ENCODE results near the gene SLC16A3. TPM values are rescaled to one million over a fixed set of nuclear protein-coding genes. Genes with fewer than 3 reads are reported as not detected.

SLC16A3 gene
- total and polyA plus RNA-seq, 9 of the 15 experiments (the other 6 are each of a cell fraction or from before 2014, with no cell fraction given), result 0.11 to 5.4 (median 1.2) TPM; not detected in 2

GRCh38 chr17:82212331-82213250, 16.3 kb upstream of the SLC16A3 start, which contains the start of gene CCDC57 (continued):
- TF ChIP-seq MGA (IDR thresholded peaks at IDR 0.05), result no peak
- TF ChIP-seq MAZ (CRISPR knock-in tag; conservative IDR thresholded peaks at IDR 0.05 in 1 of 2, IDR thresholded peaks at IDR 0.05 in 1 of 2), result peak; percentile 88 to 98
- 0 out of 2 replicates have a peak, but pooled peaks have one; percentile 39 for TF ChIP-seq ZNF583 (CRISPR knock-in tag; IDR thresholded peaks at IDR 0.05)
- peak; percentile 44; the same call in 1 of the 2 replicates for TF ChIP-seq HDAC8 (tag; IDR thresholded peaks at IDR 0.05)
- no peak for TF ChIP-seq SMARCA4 (IDR thresholded peaks at IDR 0.05)
- no peak for TF ChIP-seq DDX20 (tag; IDR thresholded peaks at IDR 0.05; ENCODE audit: low read depth)
- no peak for TF ChIP-seq COPS2 (conservative IDR thresholded peaks at IDR 0.05)
- TF ChIP-seq TRIM24 (IDR thresholded peaks at IDR 0.05), result peak in 1 of 2 experiments; percentile 92; a peak in 2 of 4 replicates
- TF ChIP-seq EGR1 (conservative IDR thresholded peaks at IDR 0.05), result peak; percentile 100
- peak; percentile 61; the same call in 1 of the 2 replicates for TF ChIP-seq ZNF592 (IDR thresholded peaks at IDR 0.05)
